HG03342 (cell line): ENCODE results near the gene SCGB1C1.
"Not testable (repeated sequence)": the region's sequence is repeated elsewhere in the genome, so short reads cannot be mapped to it uniquely, and the experiment has no call there.

ENCODE experiments used
- ATAC-seq: cut with Tn5 transposase; IDR thresholded peaks from one replicate; pipeline ENCODE4 v1.9.1; 2021; ENCODE audit warnings: mild to moderate bottlenecking, moderate library complexity; ENCODE audit not compliant: unreplicated experiment

Gene SCGB1C1

DNA sequence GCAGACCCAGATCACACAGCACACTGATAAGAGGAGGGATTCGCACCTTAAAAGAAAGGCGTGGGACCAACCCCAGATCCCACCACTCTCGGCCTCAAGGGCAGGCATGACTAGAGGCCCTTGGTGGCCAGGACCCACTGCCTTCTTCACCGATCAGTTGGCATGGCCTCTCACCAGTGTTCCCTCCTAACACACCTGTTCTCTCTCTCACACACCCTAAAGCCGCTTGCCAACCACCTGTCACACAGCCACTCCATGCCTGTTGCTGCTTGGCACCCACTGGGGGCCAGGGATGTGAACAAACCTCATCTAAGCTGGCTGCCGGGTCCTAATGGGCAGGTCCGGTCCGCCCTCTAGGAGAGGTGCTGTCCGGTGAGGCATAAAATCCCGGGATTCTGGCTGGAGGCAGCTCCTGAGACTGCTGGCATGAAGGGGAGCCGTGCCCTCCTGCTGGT is at the start of gene SCGB1C1:
Gene SCGB1C1, plus strand, starts transcription at position 405 of the 455 bp plus-strand sequence. Its CDS starts 22 bp downstream, at position 427.
- ATAC-seq, result not testable (repeated sequence)

DNA sequence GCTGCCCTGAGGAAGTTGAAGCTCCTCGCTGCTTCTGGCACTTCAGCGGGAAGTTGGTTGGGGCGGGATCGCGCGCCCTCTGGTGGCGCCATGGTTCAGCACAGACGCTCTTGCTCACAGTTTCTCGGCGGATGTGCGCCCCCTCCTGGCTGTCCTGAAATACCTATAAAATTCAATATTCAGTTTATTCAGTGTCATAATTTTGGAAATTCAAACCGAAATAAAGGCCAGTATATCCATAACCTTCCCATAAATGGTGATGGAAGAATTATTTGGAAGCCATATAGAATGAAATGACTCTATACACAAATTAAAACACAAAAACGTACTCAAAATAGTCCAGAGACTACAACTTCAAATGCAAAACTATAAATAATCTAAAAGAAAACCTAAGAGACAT is 12.6 kb upstream of the SCGB1C1 start:
- not testable (repeated sequence) for ATAC-seq

GRCh38 chr11:189200-189783 is 3.6 kb upstream of the SCGB1C1 start:
- ATAC-seq, result peak; percentile 11

GRCh38 chr11:189843-190311 is 3.0 kb upstream of the SCGB1C1 start:
- ATAC-seq, result peak; percentile 66

DNA sequence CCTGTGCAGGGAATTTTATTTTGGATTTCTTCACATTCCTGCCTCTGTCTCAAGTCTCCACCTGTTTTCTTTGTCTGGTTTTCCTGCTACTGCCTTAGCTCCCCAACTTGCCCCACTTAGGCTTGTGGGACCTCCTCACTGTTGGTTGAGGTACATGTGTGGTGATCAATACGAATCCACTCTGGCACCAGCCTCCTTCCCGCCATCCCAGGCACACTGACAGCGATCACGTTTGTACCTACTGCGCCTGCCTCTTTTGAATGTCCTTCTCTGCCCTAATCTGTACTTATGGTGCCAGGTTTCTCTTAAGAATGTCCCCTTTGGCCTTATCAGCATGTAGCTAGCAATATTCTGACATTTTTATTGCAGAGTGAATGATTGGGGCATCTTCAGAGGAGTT is 2.3 kb upstream of the SCGB1C1 start:
- not testable (repeated sequence) for ATAC-seq

- peak; percentile 50 for ATAC-seq
These were observed 1.1 kb upstream of the SCGB1C1 start for GRCh38 chr11:191490-192478.

DNA sequence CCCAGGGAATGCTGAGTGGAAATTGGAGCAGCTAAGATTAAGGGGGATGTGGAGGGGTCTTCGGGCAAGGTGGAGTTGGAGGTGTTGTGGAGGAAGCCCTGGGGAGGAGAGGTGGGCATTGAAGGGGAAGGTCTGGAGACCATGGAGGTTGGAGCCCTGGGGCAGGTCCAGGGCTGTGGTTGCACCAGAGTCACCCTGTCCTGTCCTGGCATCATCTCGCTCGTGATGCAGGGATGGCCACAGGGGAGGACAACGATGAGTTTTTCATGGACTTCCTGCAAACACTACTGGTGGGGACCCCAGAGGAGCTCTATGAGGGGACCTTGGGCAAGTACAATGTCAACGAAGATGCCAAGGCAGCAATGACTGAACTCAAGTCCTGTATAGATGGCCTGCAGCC is 603 bp downstream of the SCGB1C1 start:
- ATAC-seq, result not testable (repeated sequence)

GRCh38 chr11:196786-197731 is 4.2 kb downstream of the SCGB1C1 start:
- no peak for ATAC-seq

- ATAC-seq, result no peak
These were observed 4.9 kb downstream of the SCGB1C1 start for GRCh38 chr11:197741-198235.

DNA sequence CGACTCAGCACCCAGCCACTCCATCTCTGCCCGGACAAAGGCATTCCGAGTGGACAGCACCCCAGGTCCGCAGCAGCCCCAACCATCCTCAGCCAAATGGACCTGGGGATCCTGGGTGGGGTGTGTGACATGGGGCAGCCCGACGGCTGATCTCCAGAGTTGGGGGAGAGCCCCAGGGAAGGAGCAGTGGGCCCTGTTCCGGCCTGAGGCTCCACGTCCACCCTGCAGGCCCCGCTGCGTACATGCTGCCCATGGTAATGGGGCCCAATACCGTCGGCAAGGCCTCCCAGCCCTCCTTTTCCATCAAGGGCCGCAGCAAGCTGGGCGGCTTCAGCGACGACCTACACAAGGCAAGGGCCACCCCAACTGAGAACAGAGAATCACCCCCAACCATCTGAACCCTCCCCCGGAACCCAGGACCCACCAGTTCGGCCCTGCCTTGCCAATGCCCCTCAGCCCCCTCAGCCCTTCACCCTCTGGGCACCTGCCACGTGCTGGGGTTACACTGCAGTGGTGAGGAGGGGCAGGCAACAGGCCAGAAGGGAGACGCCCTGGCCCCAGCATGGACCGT is 5.4 kb downstream of the SCGB1C1 start:
- ATAC-seq, result no peak

DNA sequence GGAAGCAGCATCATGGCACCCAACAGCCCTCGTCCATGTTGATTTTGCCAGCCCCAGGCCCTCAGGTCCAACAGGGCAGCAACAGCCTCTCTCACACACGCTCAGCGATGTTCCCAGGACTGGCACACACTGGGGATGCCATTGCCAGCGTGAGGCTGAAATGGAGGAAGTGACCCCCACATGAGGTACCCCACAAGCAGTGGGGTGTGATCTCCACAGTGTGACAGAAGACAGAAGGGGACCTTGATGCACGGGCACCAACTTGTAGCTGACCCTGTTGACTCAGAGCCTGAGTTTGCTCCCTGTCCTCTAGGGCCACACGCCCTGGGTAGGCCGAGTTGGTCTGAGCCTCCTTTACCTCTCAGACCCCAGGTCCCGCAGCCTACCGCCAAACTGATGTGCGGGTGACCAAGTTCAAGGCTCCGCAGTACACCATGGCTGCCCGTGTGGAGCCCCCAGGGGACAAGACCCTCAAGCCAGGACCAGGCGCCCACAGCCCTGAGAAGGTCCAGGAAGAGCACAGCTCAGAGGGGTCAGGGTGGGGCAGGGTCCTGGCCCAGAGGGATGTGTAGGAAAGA is 6.2 kb downstream of the SCGB1C1 start:
- ATAC-seq, result no peak

- no peak for ATAC-seq
These were observed 6.9 kb downstream of the SCGB1C1 start for GRCh38 chr11:199782-200181.

- ATAC-seq, result no peak
These were observed 7.5 kb downstream of the SCGB1C1 start for GRCh38 chr11:200224-201003.

DNA sequence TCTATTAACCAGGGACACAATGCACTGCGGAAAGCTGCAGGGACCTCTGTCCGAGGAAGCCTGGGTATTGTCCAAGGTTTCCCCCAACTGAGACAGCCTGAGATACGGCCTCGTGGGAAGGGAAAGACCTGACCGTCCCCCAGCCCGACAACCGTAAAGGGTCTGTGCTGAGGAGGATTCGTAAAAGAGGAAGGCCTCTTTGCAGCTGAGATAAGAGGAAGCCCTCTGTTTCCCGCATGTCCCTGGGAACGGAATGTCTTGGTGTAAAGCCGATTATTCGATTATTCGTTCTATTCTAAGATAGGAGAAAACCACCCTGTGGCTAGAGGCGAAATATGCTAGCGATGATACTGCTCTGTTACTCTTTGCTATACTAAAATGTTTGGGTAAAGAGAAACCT is 9.1 kb downstream of the SCGB1C1 start:
- no peak for ATAC-seq

GRCh38 chr11:202490-202889 is 9.6 kb downstream of the SCGB1C1 start:
- ATAC-seq, result no peak

GRCh38 chr11:203056-203944 is 10.4 kb downstream of the SCGB1C1 start:
- no peak for ATAC-seq

- ATAC-seq, result no peak
These were observed 11.2 kb downstream of the SCGB1C1 start for GRCh38 chr11:203945-204586.
